K562 (cell line): ENCODE data around the gene EVX1. TPM values are rescaled to one million over a fixed set of nuclear protein-coding genes. Genes with fewer than 3 reads are reported as not detected.

Experiments
- ATAC-seq: fragments of 200-7000 bp; cut with Tn5 transposase; 3 replicates; pipeline ENCODE4 v1.9.1; 2020; ENCODE audit warnings: moderate library complexity
- BruUV-seq: library from RNA; stranded (reverse); fragments of 400-500 nt; replicated peaks from 2 replicates; lab custom pipeline; 2021; lab: Mats Ljungman, UMichigan
- CTCF ChIA-PET: fragments of 300-600 bp; formaldehyde crosslinking; extraction: SDS; loops from one replicate; lab custom pipeline; 2021; ENCODE audit warnings: low intra/inter-chr PET ratio; lab: Yijun Ruan, JAX
- POLR2A ChIA-PET: fragments of 300-600, 350-650 bp; sonication (Branson Sonifier 250); formaldehyde crosslinking; extraction: SDS; loops from one replicate; lab custom pipeline; 2021; ENCODE audit warnings: antibody characterized with exemption, inconsistent platforms; lab: Yijun Ruan, JAX
- DNase-seq, 4 experiments: peaks; one replicate each; pipeline versions ENCODE4 v3.0.0 to v3.0.0-alpha.2; 2011 to 2018; ENCODE audit warnings: low spot score in 3 of 4, mixed read lengths in 3 of 4; ENCODE audit errors: extremely low read depth in 1 of 4
- FAIRE-seq: peaks from 2 replicates; lab custom pipeline; 2011; peaks lifted over from hg19 to GRCh38; lab: Jason Lieb, UNC
- H2AFZ ChIP-seq: 2 replicates; pipeline ENCODE4 v1.6.0; 2011; ENCODE audit warnings: low read depth, low read length, control low read depth, inconsistent platforms
- H3K27ac ChIP-seq: fragments of 200-600 bp; 3 replicates; pipeline ENCODE4 v1.8.0; 2011; ENCODE audit warnings: low read depth, mild to moderate bottlenecking, control low read depth, inconsistent platforms, low read length, moderate library complexity, mixed read lengths; ENCODE audit errors: extremely low read depth
- H3K27me3 ChIP-seq, 2 experiments: fragments of 300-600 bp in 1 of 2; 2 replicates in 1 of 2; 3 replicates in 1 of 2; pipeline versions ENCODE4 v1.6.0 to v1.8.0; 2011; ENCODE audit warnings: inconsistent platforms in 2 of 2, low read length in 2 of 2, mild to moderate bottlenecking in 1 of 2, mixed read lengths in 1 of 2, moderate library complexity in 1 of 2; ENCODE audit not compliant: control insufficient read depth in 2 of 2, insufficient read depth in 2 of 2
- H3K36me3 ChIP-seq: fragments of 300-600 bp; 3 replicates; pipeline ENCODE4 v1.8.0; 2011; ENCODE audit warnings: mild to moderate bottlenecking, low read length, inconsistent platforms; ENCODE audit not compliant: control insufficient read depth, insufficient read depth
- H3K4me1 ChIP-seq, 2 experiments: fragments of 200-600 bp in 1 of 2; replicated peaks in 1 of 2; 2 replicates in 1 of 2; 3 replicates in 1 of 2; pipeline versions ENCODE4 v1.5.1 to v1.8.0; 2011; ENCODE audit warnings: inconsistent platforms in 2 of 2, low read length in 2 of 2, mild to moderate bottlenecking in 1 of 2, mixed read lengths in 1 of 2, moderate library complexity in 1 of 2; ENCODE audit not compliant: control insufficient read depth in 2 of 2, insufficient read depth in 2 of 2
- H3K4me2 ChIP-seq: 2 replicates; pipeline ENCODE4 v1.6.1; 2011; ENCODE audit warnings: low read length, control low read depth, inconsistent platforms, mixed read lengths; ENCODE audit not compliant: insufficient read depth
- H3K4me3 ChIP-seq: fragments of 200-600 bp; sonication (generic), shearing (Covaris generic); 2 replicates; pipeline ENCODE4 v1.5.1; 2016; ENCODE audit warnings: control low read depth, inconsistent platforms
- H3K79me2 ChIP-seq: fragments of 200-600 bp; 3 replicates; pipeline ENCODE4 v1.8.0; 2011; ENCODE audit warnings: low read length, inconsistent platforms; ENCODE audit not compliant: control insufficient read depth, insufficient read depth
- H3K9ac ChIP-seq, 2 experiments: 2 replicates each; pipeline versions ENCODE4 v1.6.0 to v1.6.1; 2011; ENCODE audit warnings: low read depth in 2 of 2, low read length in 2 of 2, control low read depth in 1 of 2, inconsistent platforms in 1 of 2, mild to moderate bottlenecking in 1 of 2, mixed read lengths in 1 of 2; ENCODE audit not compliant: insufficient read depth in 1 of 2
- H3K9me1 ChIP-seq: one replicate; pipeline ENCODE4 v1.6.0; 2011; ENCODE audit warnings: inconsistent platforms, mild to moderate bottlenecking, low read length, moderate library complexity; ENCODE audit not compliant: control insufficient read depth, insufficient read depth
- H3K9me3 ChIP-seq: replicated peaks from 2 replicates; pipeline ENCODE4 v1.5.1; 2011; ENCODE audit warnings: low read depth, low read length, inconsistent platforms; ENCODE audit not compliant: control insufficient read depth, insufficient read depth
- H4K20me1 ChIP-seq: replicated peaks from 2 replicates; pipeline ENCODE4 v1.6.1; 2011; ENCODE audit warnings: low read length, inconsistent platforms, mixed read lengths; ENCODE audit not compliant: control insufficient read depth, insufficient read depth
- CBX2 ChIP-seq: fragments of 200-600 bp; sonication (generic); IDR thresholded peaks from one replicate; pipeline ENCODE4 v1.6.1; 2012; ENCODE audit warnings: mild to moderate bottlenecking, low read length, inconsistent platforms; ENCODE audit not compliant: insufficient read depth, poor library complexity, severe bottlenecking
- CBX8 ChIP-seq: fragments of 200-600 bp; sonication (generic); IDR thresholded peaks from 2 replicates; pipeline ENCODE4 v1.6.1; 2012; ENCODE audit warnings: borderline replicate concordance, mixed run types, low read depth, mild to moderate bottlenecking, moderate library complexity, mixed read lengths, low read length, control low read depth, inconsistent platforms; ENCODE audit not compliant: poor library complexity, severe bottlenecking; ENCODE audit errors: extremely low read depth
- COPS2 ChIP-seq: fragments of 450-650 bp; conservative IDR thresholded peaks from 2 replicates; pipeline ENCODE4 v1.6.1; 2016; ENCODE audit warnings: mild to moderate bottlenecking, moderate library complexity
- HDGF ChIP-seq: fragments of 450-650 bp; IDR thresholded peaks from 2 replicates; pipeline ENCODE4 v1.6.1; 2016
- KDM1A ChIP-seq, 2 experiments: fragments of 450-650 bp; IDR thresholded peaks; 2 replicates each; pipeline ENCODE4 v1.6.1; 2016; ENCODE audit warnings: mild to moderate bottlenecking in 2 of 2
- NFXL1 ChIP-seq: fragments of 450-650 bp; formaldehyde crosslinking; IDR thresholded peaks from 2 replicates; pipeline ENCODE4 v1.4.0; 2021; ENCODE audit warnings: mild to moderate bottlenecking
- SAFB2 ChIP-seq: fragments of 200-400 bp; formaldehyde crosslinking; IDR thresholded peaks from 2 replicates; pipeline ENCODE4 v1.6.1; 2018; ENCODE audit warnings: borderline replicate concordance, low read length, low read depth, moderate library complexity; ENCODE audit not compliant: severe bottlenecking
- WGBS: fragments of 100-300 bp; shearing (Covaris generic); methylation state at CpG from one replicate; pipeline ENCODE4 v1.1.6; 2016; ENCODE audit warnings: low coverage, mixed read lengths; ENCODE audit not compliant: insufficient coverage; ENCODE audit errors: missing lambda C conversion rate; 5-methylcytosine and 5-hydroxymethylcytosine counted together
- in situ Hi-C: fragments of 300-500 bp; cut with MboI; formaldehyde crosslinking; loops from 4 replicates; pipeline ENCODE4 v1.15.0; 2018; ENCODE audit warnings: inconsistent platforms, mixed read lengths
- intact Hi-C: fragments of 100-400 bp; cut with micrococcal nuclease; formaldehyde crosslinking; loops from 2 replicates; pipeline ENCODE4 v1.14.2; 2022
- polyA plus RNA-seq, 8 experiments: library from polyadenylated mRNA; depleted of rRNA in 4 of 8; stranded (reverse) in 5 of 8; unstranded in 3 of 8; fragments of >200 nt; fragmentation: Nextera tagmentation in 2 of 8; fragmentation: Illumina TruSeq in 1 of 8; extraction: Ambion mirVana in 2 of 8; extraction: Trizol in 1 of 8; gene quantifications; 2 replicates each; pipeline versions ENCODE4 v1.2.1 to v1.2.3, GENCODE V29; 2011 to 2014; ENCODE audit warnings: inconsistent platforms in 1 of 8, missing spikeins in 1 of 8
- total RNA-seq, 7 experiments: library from RNA; depleted of rRNA in 6 of 7; stranded (reverse); fragments of >200 nt in 6 of 7; fragmentation: Illumina TruSeq in 2 of 7; extraction: Trizol in 2 of 7; gene quantifications; 2 replicates each; pipeline versions ENCODE4 v1.2.1 to v1.2.3, GENCODE V29; 2011 to 2021; ENCODE audit warnings: low replicate concordance in 1 of 7
- TF ChIP-seq, protein P1 (sequence below): sonication (generic); formaldehyde crosslinking; IDR thresholded peaks from 2 replicates; pipeline ENCODE4 v1.8.1; 2023; ENCODE audit warnings: mild to moderate bottlenecking, missing genetic modification reagents

The EVX1 gene
- total and polyA plus RNA-seq, 9 of the 15 experiments (the other 6 are each of a cell fraction or from before 2014, with no cell fraction given), result not detected

DNA sequence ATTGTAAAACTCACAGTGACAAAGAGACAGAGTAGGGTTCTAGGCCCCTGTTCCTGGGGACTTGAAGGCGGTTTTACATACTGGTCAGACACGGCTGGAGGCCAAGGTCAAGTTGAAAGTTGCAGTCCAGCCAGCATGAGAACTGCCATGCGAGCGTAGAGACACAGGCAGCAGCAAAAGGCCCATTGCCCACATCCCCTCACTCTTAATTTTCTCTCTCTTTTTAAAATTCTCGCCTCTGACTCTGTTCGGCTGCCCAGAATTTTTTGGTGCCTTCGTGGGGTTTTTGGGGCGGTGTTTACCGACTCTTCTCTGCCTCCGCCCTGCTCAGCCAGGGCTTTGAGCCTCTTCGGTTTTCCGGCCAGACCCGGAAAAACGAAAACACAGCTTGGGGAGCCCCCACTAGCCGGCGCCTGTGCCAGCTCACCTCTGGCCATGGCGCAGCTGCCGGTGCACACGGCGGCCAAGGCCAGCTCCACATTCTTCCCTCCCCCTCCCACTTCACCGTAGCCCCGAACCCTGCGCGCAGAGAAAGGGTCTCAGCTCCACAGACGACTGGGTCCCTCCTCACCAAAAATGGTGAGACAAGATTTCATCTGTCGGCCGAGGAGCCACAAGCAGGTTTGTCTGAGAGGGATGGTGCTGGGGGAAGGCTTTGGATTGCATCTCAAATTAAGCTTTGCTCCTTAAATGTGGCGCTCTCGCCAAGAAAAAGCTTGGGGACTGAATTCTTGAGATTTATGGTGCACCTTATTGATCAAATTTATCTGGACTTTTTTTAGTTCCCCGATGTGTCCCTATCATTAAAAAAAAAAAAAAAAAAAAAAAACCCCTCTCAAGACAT, 40.4 kb upstream of the EVX1 start:
- ChIA-PET CTCF (no interaction called here), POLR2A (interaction anchor here (0.6 kb wide), 1 partner anchor 1947 kb away, joined by 3 read pairs; no protein-coding TSS in a partner anchor)
- Histone ChIP-seq H3K4me1 (peaks cover 0 to 17% of the 10 kb centered on the region in 2 experiments; a peak in 2 of 5 replicates), H3K9ac (no peak overlapping the region), H3K79me2 (no peaks in the 10 kb centered on the region), H3K4me3 (no peak overlapping the region), H3K27ac (no peak overlapping the region), H3K27me3 (peaks cover 51 to 71% of the 10 kb centered on the region in 2 experiments), H3K4me2 (no peak overlapping the region), H2AFZ (no peak overlapping the region), H3K36me3 (no peaks in the 10 kb centered on the region), H3K9me3 (no peaks in the 10 kb centered on the region), H4K20me1 (0 out of 2 replicates have a peak, but pooled peaks cover 8% of the 10 kb centered on the region), H3K9me1 (no peaks in the 10 kb centered on the region)
- no TSS peak for BruUV-seq
- FAIRE-seq (no peak), ATAC-seq (no peak), DNase-seq (no peak)
- in situ Hi-C loops (loop anchor here (5.0 to 10.0 kb wide), 4 partner anchors 373 to 815 kb away; no protein-coding TSS in a partner anchor), intact Hi-C loops (no loop called here)
- 12% methylated on average over 29 of the region's 30 CpGs for WGBS
- TF ChIP-seq KDM1A (IDR thresholded peaks at IDR 0.05) (no peak), HDGF (no peak), CBX2 (peak; percentile 18), CBX8 (peak; percentile 72), COPS2 (no peak), SAFB2 (no peak), NFXL1 (CRISPR knock-in tag) (no peak)
- TF ChIP-seq, protein P1, sequence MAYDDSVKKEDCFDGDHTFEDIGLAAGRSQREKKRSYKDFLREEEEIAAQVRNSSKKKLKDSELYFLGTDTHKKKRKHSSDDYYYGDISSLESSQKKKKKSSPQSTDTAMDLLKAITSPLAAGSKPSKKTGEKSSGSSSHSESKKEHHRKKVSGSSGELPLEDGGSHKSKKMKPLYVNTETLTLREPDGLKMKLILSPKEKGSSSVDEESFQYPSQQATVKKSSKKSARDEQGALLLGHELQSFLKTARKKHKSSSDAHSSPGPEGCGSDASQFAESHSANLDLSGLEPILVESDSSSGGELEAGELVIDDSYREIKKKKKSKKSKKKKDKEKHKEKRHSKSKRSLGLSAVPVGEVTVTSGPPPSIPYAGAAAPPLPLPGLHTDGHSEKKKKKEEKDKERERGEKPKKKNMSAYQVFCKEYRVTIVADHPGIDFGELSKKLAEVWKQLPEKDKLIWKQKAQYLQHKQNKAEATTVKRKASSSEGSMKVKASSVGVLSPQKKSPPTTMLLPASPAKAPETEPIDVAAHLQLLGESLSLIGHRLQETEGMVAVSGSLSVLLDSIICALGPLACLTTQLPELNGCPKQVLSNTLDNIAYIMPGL (CRISPR knock-in tag), result no peak
